ENCODE results near the gene TTLL11.

DNA sequence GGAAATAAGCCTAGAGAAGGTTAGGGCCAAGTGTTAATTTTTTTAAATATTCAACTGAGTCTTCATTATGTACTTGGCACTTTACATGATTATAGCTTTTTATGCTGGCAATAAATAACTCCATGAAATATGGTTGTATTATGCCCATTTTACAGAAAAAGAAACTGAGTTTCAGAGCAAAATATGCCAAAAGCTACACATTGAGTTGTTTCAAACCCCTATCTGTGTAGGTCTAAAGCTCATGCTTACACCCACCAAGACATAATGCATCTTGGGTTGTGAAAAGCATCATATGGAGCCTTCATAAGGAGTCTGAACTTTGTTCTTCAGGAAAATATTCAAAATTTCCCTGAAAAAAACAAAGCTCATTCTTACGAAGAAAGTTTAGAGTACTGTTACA is 14.6 kb downstream of the TTLL11 start:
- TF ChIP-seq EZH2phosphoT487 (IDR thresholded peaks at IDR 0.05; ENCODE audit: borderline replicate concordance, low read length): no peak
- TF ChIP-seq, protein P1, sequence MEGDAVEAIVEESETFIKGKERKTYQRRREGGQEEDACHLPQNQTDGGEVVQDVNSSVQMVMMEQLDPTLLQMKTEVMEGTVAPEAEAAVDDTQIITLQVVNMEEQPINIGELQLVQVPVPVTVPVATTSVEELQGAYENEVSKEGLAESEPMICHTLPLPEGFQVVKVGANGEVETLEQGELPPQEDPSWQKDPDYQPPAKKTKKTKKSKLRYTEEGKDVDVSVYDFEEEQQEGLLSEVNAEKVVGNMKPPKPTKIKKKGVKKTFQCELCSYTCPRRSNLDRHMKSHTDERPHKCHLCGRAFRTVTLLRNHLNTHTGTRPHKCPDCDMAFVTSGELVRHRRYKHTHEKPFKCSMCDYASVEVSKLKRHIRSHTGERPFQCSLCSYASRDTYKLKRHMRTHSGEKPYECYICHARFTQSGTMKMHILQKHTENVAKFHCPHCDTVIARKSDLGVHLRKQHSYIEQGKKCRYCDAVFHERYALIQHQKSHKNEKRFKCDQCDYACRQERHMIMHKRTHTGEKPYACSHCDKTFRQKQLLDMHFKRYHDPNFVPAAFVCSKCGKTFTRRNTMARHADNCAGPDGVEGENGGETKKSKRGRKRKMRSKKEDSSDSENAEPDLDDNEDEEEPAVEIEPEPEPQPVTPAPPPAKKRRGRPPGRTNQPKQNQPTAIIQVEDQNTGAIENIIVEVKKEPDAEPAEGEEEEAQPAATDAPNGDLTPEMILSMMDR (conservative IDR thresholded peaks at IDR 0.05; ENCODE audit: low read depth, low read length): no peak
